Neuronal stem cell (in vitro differentiated cells): ENCODE measurements around the gene ACHE.

Experiments used
- DNase-seq: peaks from one replicate; pipeline ENCODE4 v3.0.0-alpha.2; 2013; ENCODE audit warnings: low spot score
- H2AFZ ChIP-seq: one replicate; pipeline ENCODE4 v1.6.1; 2013; ENCODE audit warnings: mild to moderate bottlenecking, low read length, inconsistent platforms
- H2AK5ac ChIP-seq: 2 replicates; pipeline ENCODE4 v1.6.1; 2013; ENCODE audit warnings: low read depth, mild to moderate bottlenecking, inconsistent platforms, low read length, moderate library complexity, mixed read lengths
- H2BK120ac ChIP-seq: 2 replicates; pipeline ENCODE4 v1.6.1; 2013; ENCODE audit warnings: low read depth, mild to moderate bottlenecking, inconsistent platforms, low read length, moderate library complexity, mixed read lengths
- H2BK12ac ChIP-seq: one replicate; pipeline ENCODE4 v1.6.1; 2013; ENCODE audit warnings: low read length, inconsistent platforms
- H2BK15ac ChIP-seq: 2 replicates; pipeline ENCODE4 v1.6.1; 2013; ENCODE audit warnings: mild to moderate bottlenecking, low read length, inconsistent platforms, mixed read lengths
- H2BK5ac ChIP-seq: one replicate; pipeline ENCODE4 v1.6.1; 2013; ENCODE audit warnings: inconsistent platforms, mild to moderate bottlenecking, low read length, moderate library complexity
- H3K14ac ChIP-seq: one replicate; pipeline ENCODE4 v1.6.1; 2013; ENCODE audit warnings: low read length, inconsistent platforms
- H3K18ac ChIP-seq: 2 replicates; pipeline ENCODE4 v1.6.1; 2013; ENCODE audit warnings: low read length, inconsistent platforms
- H3K23ac ChIP-seq: 2 replicates; pipeline ENCODE4 v1.6.1; 2013; ENCODE audit warnings: low read depth, mild to moderate bottlenecking, mixed read lengths, low read length, inconsistent platforms; ENCODE audit not compliant: poor library complexity
- H3K27ac ChIP-seq: replicated peaks from 3 replicates; pipeline ENCODE4 v1.5.1; 2013; ENCODE audit warnings: low read length, inconsistent platforms
- H3K27me3 ChIP-seq, 3 experiments: 2 replicates each; pipeline ENCODE4 v1.6.1; 2013; ENCODE audit warnings: low read length in 3 of 3, mild to moderate bottlenecking in 2 of 3, inconsistent platforms in 1 of 3, low read depth in 1 of 3, mixed read lengths in 1 of 3, moderate library complexity in 1 of 3; ENCODE audit not compliant: control insufficient read depth in 3 of 3, insufficient read depth in 3 of 3
- H3K36me3 ChIP-seq, 2 donors: replicated peaks in 1 of 2; 2 replicates each; pipeline ENCODE4 v1.6.1; 2013; ENCODE audit warnings: low read length in 2 of 2; ENCODE audit not compliant: control insufficient read depth in 2 of 2, insufficient read depth in 2 of 2
- H3K4ac ChIP-seq: 2 replicates; pipeline ENCODE4 v1.6.1; 2013; ENCODE audit warnings: inconsistent platforms, mild to moderate bottlenecking, low read length, moderate library complexity
- H3K4me1 ChIP-seq, 2 donors: 1 replicate in 1 of 2; 2 replicates in 1 of 2; pipeline ENCODE4 v1.6.1; 2013; ENCODE audit warnings: low read length in 2 of 2, low read depth in 1 of 2; ENCODE audit not compliant: control insufficient read depth in 2 of 2, insufficient read depth in 1 of 2
- H3K4me2 ChIP-seq: one replicate; pipeline ENCODE4 v1.6.1; 2013; ENCODE audit warnings: mild to moderate bottlenecking, low read length, inconsistent platforms; ENCODE audit not compliant: insufficient read depth, poor library complexity, severe bottlenecking
- H3K4me3 ChIP-seq, 2 donors: 2 replicates each; pipeline ENCODE4 v1.5.1; 2013; ENCODE audit warnings: low read length in 2 of 2, mild to moderate bottlenecking in 2 of 2, inconsistent platforms in 1 of 2, moderate library complexity in 1 of 2
- H3K79me1 ChIP-seq: one replicate; pipeline ENCODE4 v1.6.1; 2013; ENCODE audit warnings: low read depth, mild to moderate bottlenecking, inconsistent platforms, low read length, moderate library complexity
- H3K9ac ChIP-seq: one replicate; pipeline ENCODE4 v1.6.1; 2013; ENCODE audit warnings: mild to moderate bottlenecking, low read depth, low read length, inconsistent platforms; ENCODE audit not compliant: poor library complexity
- H3K9me3 ChIP-seq, 2 donors: replicated peaks in 1 of 2; 2 replicates each; pipeline versions ENCODE3 to v1.6.1; 2013; ENCODE audit warnings: low read length in 2 of 2, mild to moderate bottlenecking in 2 of 2, inconsistent platforms in 1 of 2, low read depth in 1 of 2, mixed read lengths in 1 of 2, moderate library complexity in 1 of 2; ENCODE audit not compliant: control insufficient read depth in 2 of 2, insufficient read depth in 1 of 2
- H4K8ac ChIP-seq: one replicate; pipeline ENCODE4 v1.6.1; 2013; ENCODE audit warnings: low read depth, mild to moderate bottlenecking, inconsistent platforms, low read length, moderate library complexity
- H4K91ac ChIP-seq: one replicate; pipeline ENCODE4 v1.6.1; 2013; ENCODE audit warnings: low read length, low read depth, mild to moderate bottlenecking, inconsistent platforms; ENCODE audit not compliant: poor library complexity
- WGBS, 2 donors: extraction: QIAGEN DNeasy Blood & Tissue Kit; methylation state at CpG; one replicate each; pipeline ENCODE4 v1.1.7; 2013; ENCODE audit warnings: missing lambda C conversion rate in 2 of 2, mixed read lengths in 1 of 2; ENCODE audit not compliant: insufficient read length in 2 of 2, insufficient replicate concordance in 1 of 2; ENCODE audit errors: extremely low coverage in 2 of 2; 5-methylcytosine and 5-hydroxymethylcytosine counted together

Gene ACHE

DNA sequence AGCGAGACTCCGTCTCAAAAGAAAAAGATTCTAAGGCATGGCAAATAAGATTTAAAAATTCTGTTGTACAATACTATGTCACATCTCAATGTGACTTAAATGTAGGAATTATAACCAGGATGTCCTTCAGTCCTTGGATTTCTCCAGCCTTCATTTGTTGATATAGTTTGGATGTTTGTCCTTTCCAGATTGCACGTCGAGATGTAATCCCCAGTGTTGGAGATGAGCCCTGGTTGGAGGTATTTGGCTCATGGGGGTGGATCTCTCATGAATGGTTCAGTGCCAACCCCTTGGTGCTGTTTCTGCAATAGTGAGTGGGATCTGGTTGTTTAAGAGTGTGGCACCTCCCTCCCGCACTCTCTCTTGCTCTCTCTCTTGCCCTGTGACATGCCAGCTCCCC is 12.8 kb upstream of the ACHE start:
- no peak overlapping the region for H3K9ac ChIP-seq
- H3K4ac ChIP-seq, result no peak overlapping the region
- no CpG with 5 or more reads among the region's 5 CpGs for WGBS, 2 donors
- H4K91ac ChIP-seq, result no peak overlapping the region
- DNase-seq, result no peak
- H2AK5ac ChIP-seq, result no peak overlapping the region
- H3K36me3 ChIP-seq, result no peaks in the 10 kb centered on the region
- H3K27me3 ChIP-seq, result no peaks in the 10 kb centered on the region
- no peak overlapping the region for H3K23ac ChIP-seq
- H2BK15ac ChIP-seq, result no peak overlapping the region
- no peak overlapping the region for H2AFZ ChIP-seq
- no peak overlapping the region for H2BK12ac ChIP-seq
- H3K4me3 ChIP-seq, result no peak overlapping the region
- peaks cover 0 to 2% of the 10 kb centered on the region in 2 donors for H3K9me3 ChIP-seq
- H2BK5ac ChIP-seq, result no peak overlapping the region
- H3K27ac ChIP-seq, result no peak overlapping the region
- H3K4me2 ChIP-seq, result no peak overlapping the region
- no peaks in the 10 kb centered on the region for H3K4me1 ChIP-seq
- H3K79me1 ChIP-seq, result no peaks in the 10 kb centered on the region
- no peak overlapping the region for H4K8ac ChIP-seq
- no peak overlapping the region for H3K18ac ChIP-seq
- H3K14ac ChIP-seq, result no peak overlapping the region
- no peak overlapping the region for H2BK120ac ChIP-seq

DNA sequence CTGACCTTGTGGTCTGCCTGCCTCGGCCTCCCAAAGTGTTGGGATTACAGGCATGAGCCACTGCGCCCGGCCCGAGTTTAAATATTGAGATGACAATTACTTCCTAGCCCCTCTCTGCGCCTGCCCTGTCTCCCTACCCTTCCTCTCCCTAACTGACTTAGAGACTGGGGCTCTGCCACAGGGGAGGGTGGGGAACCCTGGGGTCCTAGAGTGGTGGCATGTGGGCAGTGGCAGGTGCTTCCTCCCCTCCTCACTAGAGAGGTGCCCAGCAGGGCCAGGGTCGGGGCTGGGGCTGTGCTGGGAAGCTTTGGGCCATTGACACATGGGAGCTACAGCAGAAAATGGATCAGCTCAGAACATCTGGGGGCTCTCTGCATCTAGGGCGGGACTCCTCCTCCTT is 7.0 kb upstream of the ACHE start:
- Histone ChIP-seq H3K4ac (no peak overlapping the region), H3K9ac (no peak overlapping the region), H3K9me3 (peaks cover 0 to 2% of the 10 kb centered on the region in 2 donors), H3K27me3 (peaks cover 0 to 9% (median 3%) of the 10 kb centered on the region in 3 experiments), H3K14ac (no peak overlapping the region), H2AK5ac (no peak overlapping the region), H2AFZ (no peak overlapping the region), H3K27ac (no peak overlapping the region), H4K8ac (no peak overlapping the region), H2BK120ac (no peak overlapping the region), H3K4me2 (no peak overlapping the region), H3K18ac (no peak overlapping the region), H3K4me1 (no peaks in the 10 kb centered on the region), H3K4me3 (no peak overlapping the region), H2BK12ac (no peak overlapping the region), H3K23ac (no peak overlapping the region), H3K36me3 (no peaks in the 10 kb centered on the region), H2BK15ac (no peak overlapping the region), H4K91ac (no peak overlapping the region), H3K79me1 (no peaks in the 10 kb centered on the region), H2BK5ac (no peak overlapping the region)
- no peak for DNase-seq
- no CpG with 5 or more reads among the region's 7 CpGs for WGBS, 2 donors

DNA sequence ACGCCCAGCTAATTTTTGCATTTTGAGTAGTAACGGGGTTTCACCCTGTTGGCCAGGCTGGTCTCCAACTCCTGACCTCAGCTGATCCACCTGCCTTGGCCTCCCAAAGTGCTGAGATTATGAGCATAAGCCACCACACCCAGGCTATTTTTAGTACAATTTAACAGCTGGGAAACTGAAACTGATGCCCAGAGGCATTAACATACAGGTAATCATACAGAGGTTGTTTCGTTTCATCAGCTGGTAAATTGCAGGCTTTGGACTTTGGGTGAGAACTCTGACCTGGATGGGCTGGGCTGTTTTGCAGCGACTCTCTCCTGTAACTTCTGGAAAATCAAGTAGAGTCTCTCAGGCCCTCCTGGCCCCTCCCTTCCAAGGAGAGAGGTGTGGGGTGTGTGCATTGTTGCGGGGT is 6.2 kb upstream of the ACHE start:
- Histone ChIP-seq H3K4me2 (no peak overlapping the region), H3K18ac (no peak overlapping the region), H2BK5ac (no peak overlapping the region), H3K79me1 (no peaks in the 10 kb centered on the region), H3K27ac (no peak overlapping the region), H3K9me3 (peaks cover 0 to 2% of the 10 kb centered on the region in 2 donors), H3K4me3 (no peak overlapping the region), H3K27me3 (peaks cover under 1 to 14% (median 7%) of the 10 kb centered on the region in 3 experiments), H3K14ac (no peak overlapping the region), H4K91ac (no peak overlapping the region), H2AFZ (no peak overlapping the region), H2BK120ac (no peak overlapping the region), H3K9ac (no peak overlapping the region), H3K4ac (no peak overlapping the region), H3K23ac (no peak overlapping the region), H3K36me3 (no peaks in the 10 kb centered on the region), H2BK12ac (no peak overlapping the region), H3K4me1 (no peaks in the 10 kb centered on the region), H2BK15ac (no peak overlapping the region), H4K8ac (no peak overlapping the region), H2AK5ac (no peak overlapping the region)
- DNase-seq, result no peak
- no CpG with 5 or more reads among the region's 5 CpGs for WGBS, 2 donors

DNA sequence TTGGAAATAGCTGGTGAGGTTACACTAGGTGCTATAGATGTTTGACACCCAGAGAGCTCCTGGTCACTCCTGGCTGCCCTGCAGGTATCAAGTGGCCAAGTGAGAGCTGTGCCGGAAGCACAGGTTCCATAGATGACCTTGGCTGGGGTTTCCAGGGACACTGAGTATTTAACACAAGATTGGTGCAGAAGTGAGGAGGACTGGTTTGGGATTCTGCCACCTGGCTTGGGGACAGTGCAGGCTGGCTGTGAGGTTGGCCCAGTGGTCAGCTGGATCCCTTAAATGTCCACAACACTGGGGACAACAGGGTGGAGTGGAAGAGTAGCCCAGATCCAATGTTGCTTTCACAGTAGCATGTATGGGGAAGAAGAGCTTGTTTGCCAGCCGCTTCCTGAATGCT is 5.3 kb upstream of the ACHE start:
- H3K27ac ChIP-seq, result no peak overlapping the region
- WGBS, 2 donors, result no CpG with 5 or more reads among the region's 2 CpGs

More for the DNA sequence above, 5.3 kb upstream of the ACHE start:
- Histone ChIP-seq H3K18ac (peak overlapping the region; percentile 64), H3K4me2 (no peak overlapping the region), H3K4me1 (peaks cover 4 to 5% of the 10 kb centered on the region in 2 donors), H3K36me3 (no peaks in the 10 kb centered on the region), H3K23ac (no peak overlapping the region), H2AFZ (no peak overlapping the region), H4K8ac (no peak overlapping the region), H2AK5ac (peak overlapping the region; percentile 37), H2BK120ac (no peak overlapping the region), H2BK12ac (no peak overlapping the region), H3K9me3 (no peaks in the 10 kb centered on the region), H3K79me1 (no peaks in the 10 kb centered on the region), H4K91ac (no peak overlapping the region), H3K14ac (peak overlapping the region; percentile 17), H3K27me3 (peaks cover 9 to 22% (median 17%) of the 10 kb centered on the region in 3 experiments), H3K4me3 (no peak overlapping the region), H2BK5ac (no peak overlapping the region), H3K9ac (no peak overlapping the region), H3K4ac (no peak overlapping the region), H2BK15ac (no peak overlapping the region)
- DNase-seq, result no peak
